ENCODE data around the gene MED15. TPM values are rescaled to one million over a fixed set of nuclear protein-coding genes. Genes with fewer than 3 reads are reported as not detected.

MED15 gene
- total RNA-seq, 4 donors from 2014 or later = 36.5 to 90.5 (median 57.2) TPM

GRCh38 chr22:20569059-20570058 lies 61.9 kb downstream of the MED15 start:
- ATAC-seq (ENCODE audit: low FRiP score) (peak; percentile 66), DNase-seq (ENCODE audit: low spot score) (no peak)
- TF ChIP-seq CTCF (IDR thresholded peaks at IDR 0.05) = no peak

DNA sequence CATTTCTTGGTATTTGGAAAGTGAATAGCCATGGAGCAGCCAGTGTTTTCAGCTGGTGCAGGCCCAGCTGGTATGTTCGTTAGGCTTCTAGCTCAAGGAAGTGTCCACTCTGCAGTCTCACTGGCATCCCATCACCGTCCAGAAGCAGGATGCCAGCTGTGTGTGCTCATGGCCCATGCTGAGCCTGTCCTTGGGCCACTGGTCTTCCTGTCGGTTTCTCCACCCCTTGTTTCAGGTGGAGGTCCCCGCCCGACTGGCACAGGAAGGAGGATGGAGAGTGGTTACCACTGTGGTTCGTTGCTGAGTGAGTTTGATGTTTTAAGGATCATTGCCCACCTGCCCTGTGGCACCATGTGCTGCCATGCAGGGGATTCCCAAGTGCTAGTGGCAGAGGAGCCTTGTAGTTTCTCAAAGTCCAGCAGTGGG lies 63.7 kb downstream of the MED15 start:
- DNase-seq (ENCODE audit: low spot score) = no peak
- no peak for ATAC-seq (ENCODE audit: low FRiP score)
- TF ChIP-seq CTCF (IDR thresholded peaks at IDR 0.05) = no peak

- no peak for ATAC-seq (ENCODE audit: low FRiP score)
Observed at GRCh38 chr22:20571531-20572007, 64.2 kb downstream of the MED15 start.

DNA sequence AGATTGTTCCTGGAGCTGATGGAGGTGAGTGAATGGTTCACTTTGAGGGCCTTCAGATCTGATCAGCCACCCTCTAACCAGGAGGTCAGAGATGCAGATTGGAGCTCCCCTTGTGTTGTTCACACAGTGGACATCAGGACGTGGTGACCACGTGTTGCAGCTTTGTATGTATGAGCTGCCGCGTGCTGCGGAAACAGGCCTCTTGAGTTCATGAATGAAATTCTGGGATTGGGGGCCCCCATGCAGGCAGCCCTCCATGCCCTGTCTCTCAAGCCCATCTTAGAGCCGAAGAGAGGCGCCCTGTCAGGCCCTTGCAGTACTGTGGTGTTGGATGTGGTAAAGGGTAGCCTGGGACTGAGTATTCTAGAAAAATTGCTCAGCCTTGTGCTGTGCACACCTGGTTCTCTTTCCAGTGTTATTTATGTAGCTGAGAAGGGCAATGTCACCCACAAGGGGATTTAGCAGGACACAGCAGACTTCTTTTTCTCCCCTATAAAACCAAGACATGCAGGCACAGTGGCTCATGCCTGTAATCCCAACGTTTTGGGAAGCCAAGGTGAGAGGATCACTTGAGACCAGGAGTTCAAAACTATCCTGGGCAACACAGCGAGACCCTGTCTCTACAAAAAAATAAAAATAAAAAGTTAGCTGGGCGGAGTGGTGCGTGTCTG lies 64.9 kb downstream of the MED15 start:
- ATAC-seq (ENCODE audit: low FRiP score) (no peak), DNase-seq (ENCODE audit: low spot score) (no peak)
- TF ChIP-seq CTCF (IDR thresholded peaks at IDR 0.05) = no peak

More at GRCh38 chr22:20571531-20572007, 64.2 kb downstream of the MED15 start:
- DNase-seq (ENCODE audit: low spot score) = no peak
- no peak for TF ChIP-seq CTCF (IDR thresholded peaks at IDR 0.05)

GRCh38 chr22:20573176-20573832 lies 65.9 kb downstream of the MED15 start:
- no peak for TF ChIP-seq CTCF (IDR thresholded peaks at IDR 0.05)
- no peak for DNase-seq (ENCODE audit: low spot score)
- peak; percentile 23 for ATAC-seq (ENCODE audit: low FRiP score)

- DNase-seq (ENCODE audit: low spot score) (no peak), ATAC-seq (ENCODE audit: low FRiP score) (no peak)
- no peak for TF ChIP-seq CTCF (IDR thresholded peaks at IDR 0.05)
Observed at GRCh38 chr22:20573833-20574615, 66.6 kb downstream of the MED15 start.

All from omental fat pad (tissue), 4 donors.